ENCODE measurements around the gene CPLANE1.

- TF ChIP-seq CTCF (IDR thresholded peaks at IDR 0.05) (no peak), POLR2A (IDR thresholded peaks at IDR 0.05) (no peak)
These were observed 161.2 kb downstream of the CPLANE1 start for GRCh38 chr5:37088009-37088408.
